Measurements from ENCODE around the gene PSMD10. TPM values are rescaled to one million over a fixed set of nuclear protein-coding genes. Genes with fewer than 3 reads are reported as not detected.

PSMD10 gene
- total RNA-seq, 1 experiment from 2014 or later = 99.0 TPM

DNA sequence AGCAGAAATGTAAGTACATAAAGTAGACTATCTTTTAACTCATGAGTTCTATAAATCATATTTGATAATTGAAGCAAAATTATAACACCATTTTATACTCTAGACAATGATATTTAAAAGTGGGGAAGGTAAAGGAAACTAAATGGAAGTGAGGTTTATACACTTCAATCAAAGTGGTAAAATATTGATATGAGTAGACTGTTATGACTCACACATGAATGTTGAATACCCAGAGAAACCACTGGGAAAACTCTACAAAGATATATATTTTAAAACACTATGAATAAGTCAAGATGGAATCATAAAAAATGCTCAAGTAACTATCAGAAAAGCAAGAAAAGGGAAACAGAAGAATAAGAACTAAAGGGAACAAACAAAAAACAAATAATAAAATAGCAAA lies 38.1 kb downstream of the PSMD10 start:
- H3K27me3 ChIP-seq (ENCODE audit: control insufficient read depth, insufficient read depth, low read length) = no peaks in the 10 kb centered on the region
- H3K36me3 ChIP-seq (replicated peaks; ENCODE audit: control insufficient read depth, insufficient read depth, low read length) = no peaks in the 10 kb centered on the region
- DNase-seq = no peak
- no peak overlapping the region for H3K4me3 ChIP-seq (ENCODE audit: insufficient read depth, low read depth, low read length)

DNA sequence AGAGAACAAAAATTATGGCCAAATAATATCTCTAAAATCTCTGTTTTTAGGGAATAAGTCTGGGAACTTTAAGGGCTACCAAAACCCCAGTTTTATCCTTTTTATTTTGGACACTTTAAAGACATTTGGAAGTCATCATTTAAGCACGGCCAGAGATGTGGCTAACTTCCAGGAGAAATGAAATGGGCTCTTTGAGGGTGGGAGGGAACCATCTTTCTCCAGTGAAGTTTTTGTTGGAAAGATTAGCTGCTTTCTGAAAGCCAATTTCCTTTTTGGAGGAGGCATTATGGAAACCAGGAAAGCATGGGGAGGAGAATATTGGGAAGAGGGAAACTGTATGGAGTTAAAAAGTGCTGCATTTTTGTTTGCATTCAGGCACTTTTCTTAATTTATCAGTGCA lies 41.7 kb downstream of the PSMD10 start:
- no peak overlapping the region for H3K4me3 ChIP-seq (ENCODE audit: insufficient read depth, low read depth, low read length)
- H3K27me3 ChIP-seq (ENCODE audit: control insufficient read depth, insufficient read depth, low read length) = no peaks in the 10 kb centered on the region
- H3K36me3 ChIP-seq (replicated peaks; ENCODE audit: control insufficient read depth, insufficient read depth, low read length) = no peaks in the 10 kb centered on the region
- no peak for DNase-seq

DNA sequence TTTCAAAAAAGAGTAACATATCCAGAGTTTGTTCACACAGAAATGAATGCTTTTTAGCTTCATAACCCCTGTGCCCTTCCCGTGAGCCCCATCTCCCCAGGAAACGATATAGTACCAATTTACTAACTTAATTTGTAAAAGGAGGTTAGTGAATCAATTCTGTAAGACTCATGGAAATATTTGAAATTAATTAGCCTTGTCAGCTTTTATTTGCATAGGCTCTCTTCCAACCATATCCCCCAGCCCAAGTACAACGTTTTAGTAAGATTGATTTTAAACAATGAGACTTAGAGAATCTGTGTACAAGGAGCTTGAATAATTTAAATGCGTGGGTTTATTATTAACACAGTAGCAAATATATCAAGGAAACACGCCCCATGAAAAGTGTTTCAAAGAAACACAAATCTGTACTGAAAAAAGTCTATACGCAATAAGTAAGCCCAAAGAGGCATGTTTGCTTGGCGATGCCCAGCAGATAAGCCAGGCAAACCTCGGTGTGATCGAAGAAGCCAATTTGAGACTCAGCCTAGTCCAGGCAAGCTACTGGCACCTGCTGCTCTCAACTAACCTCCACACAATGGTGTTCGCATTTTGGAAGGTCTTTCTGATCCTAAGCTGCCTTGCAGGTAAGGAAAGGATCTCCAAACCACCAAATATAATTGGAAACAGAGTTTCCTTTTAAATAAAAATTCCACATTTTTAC lies 46.6 kb downstream of the PSMD10 start, which contains the start of gene VSIG1:
VSIG1 (plus strand) TSS at position 512 of the 703 bp plus-strand sequence; CDS start at position 578, 66 bp downstream.
- Histone ChIP-seq H3K36me3 (replicated peaks; ENCODE audit: control insufficient read depth, insufficient read depth, low read length) (no peaks in the 10 kb centered on the region), H3K27me3 (ENCODE audit: control insufficient read depth, insufficient read depth, low read length) (no peaks in the 10 kb centered on the region), H3K4me3 (ENCODE audit: insufficient read depth, low read depth, low read length) (no peak within 1 kb of the TSS)
- DNase-seq = no peak

DNA sequence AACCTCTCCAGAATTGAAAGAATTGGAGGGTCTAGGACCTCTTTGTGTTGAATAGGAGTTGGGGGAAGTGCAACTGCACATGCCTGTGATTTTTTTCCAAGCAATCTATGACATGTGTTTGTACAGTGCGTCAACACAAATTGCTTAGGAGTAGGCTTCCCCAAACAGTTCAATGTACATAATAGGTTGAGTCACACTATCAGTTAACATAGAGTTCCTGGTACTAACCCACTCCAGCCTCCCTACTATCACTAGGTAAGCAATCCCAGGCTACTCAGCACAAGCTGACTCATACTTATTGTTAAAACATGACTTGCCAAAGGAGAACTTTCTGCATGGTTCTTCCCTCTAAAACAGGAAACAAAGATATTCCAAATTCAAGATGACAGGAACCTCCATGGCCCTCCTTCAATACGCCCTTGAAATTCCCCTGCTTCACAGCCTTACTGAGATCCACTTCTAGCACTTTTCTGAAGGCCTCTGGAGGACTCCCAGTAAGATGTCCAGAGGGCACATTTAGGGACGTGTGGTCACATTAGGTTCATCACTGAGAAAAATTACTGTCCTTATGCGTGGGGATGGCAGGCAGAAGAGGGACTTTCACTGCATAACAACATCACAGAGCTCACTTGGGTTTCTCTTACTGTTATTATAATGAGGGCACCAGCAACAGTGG lies 54.9 kb downstream of the PSMD10 start:
- no peak overlapping the region for H3K4me3 ChIP-seq (ENCODE audit: insufficient read depth, low read depth, low read length)
- no peak for DNase-seq

DNA sequence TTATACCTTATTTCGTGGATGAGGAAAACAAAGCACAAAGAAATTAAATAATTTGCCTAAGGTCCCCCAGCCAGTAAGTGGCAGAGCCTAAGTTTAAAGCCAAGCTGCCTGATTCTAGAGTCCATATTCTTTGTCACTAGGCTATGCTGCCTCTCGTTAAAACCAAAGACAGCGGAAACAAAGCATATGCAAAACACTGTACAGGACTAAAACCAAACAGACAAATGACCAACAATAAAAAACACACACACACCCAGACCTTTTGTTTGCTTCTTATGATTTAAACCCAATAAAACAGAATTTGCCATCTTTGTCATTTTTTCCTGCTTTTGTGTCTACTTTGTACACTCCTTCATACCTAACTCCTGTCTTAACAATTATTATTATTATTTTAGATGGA lies 56.6 kb downstream of the PSMD10 start:
- DNase-seq = no peak
- Histone ChIP-seq H3K4me3 (ENCODE audit: insufficient read depth, low read depth, low read length) (no peak overlapping the region), H3K36me3 (replicated peaks; ENCODE audit: control insufficient read depth, insufficient read depth, low read length) (no peaks in the 10 kb centered on the region), H3K27me3 (ENCODE audit: control insufficient read depth, insufficient read depth, low read length) (no peaks in the 10 kb centered on the region)

More for the DNA sequence above, 54.9 kb downstream of the PSMD10 start:
- H3K27me3 ChIP-seq (ENCODE audit: control insufficient read depth, insufficient read depth, low read length) = no peaks in the 10 kb centered on the region
- H3K36me3 ChIP-seq (replicated peaks; ENCODE audit: control insufficient read depth, insufficient read depth, low read length) = no peaks in the 10 kb centered on the region

Other genes with a start within 250 kb of the PSMD10 start
- 0.85 TPM in 1 of 2 replicates, not detected in the other for gene TEX13B, start 109.2 kb downstream of the PSMD10 start, total RNA-seq (2014; rRNA removed; shearing (Covaris generic))
- gene VSIG1, start 46.5 kb downstream of the PSMD10 start, total RNA-seq (2014; rRNA removed; shearing (Covaris generic)) = 3.0 and 4.1 TPM in 2 replicates
- 7.0 and 8.4 TPM in 2 replicates for gene ATG4A, start 236 bp upstream of the PSMD10 start, total RNA-seq (2014; rRNA removed; shearing (Covaris generic))

Measured in H7 (cell line).